Type B pancreatic cell (in vitro differentiated cells): Measurements from ENCODE around the gene RBBP8NL. TPM values are rescaled to one million over a fixed set of nuclear protein-coding genes. Genes with fewer than 3 reads are reported as not detected.

Experiments
- DNase-seq: peaks from one replicate; pipeline ENCODE4 v3.0.0; 2021; ENCODE audit warnings: mixed read lengths; ENCODE audit not compliant: unreplicated experiment; ENCODE audit errors: extremely low spot score
- H3K27ac Mint-ChIP-seq: 2 replicates; pipeline ENCODE4 v1.8.0; 2021; ENCODE audit warnings: mild to moderate bottlenecking, mixed read lengths
- H3K27me3 Mint-ChIP-seq: 2 replicates; pipeline ENCODE4 v1.8.0; 2021; ENCODE audit warnings: mixed read lengths
- H3K36me3 Mint-ChIP-seq: 2 replicates; pipeline ENCODE4 v1.8.0; 2021; ENCODE audit warnings: mixed read lengths
- H3K4me1 Mint-ChIP-seq: one replicate; pipeline ENCODE4 v1.8.0; 2021; ENCODE audit warnings: mixed read lengths; ENCODE audit not compliant: unreplicated experiment
- H3K4me3 Mint-ChIP-seq: 2 replicates; pipeline ENCODE4 v1.8.0; 2021; ENCODE audit warnings: mild to moderate bottlenecking, mixed read lengths
- H3K9me3 Mint-ChIP-seq: 2 replicates; pipeline ENCODE4 v1.8.0; 2021; ENCODE audit warnings: mixed read lengths
- total RNA-seq: library from RNA; stranded (reverse); gene quantifications from 2 replicates; pipeline ENCODE4 v1.2.1, GENCODE V29; 2021; ENCODE audit warnings: low replicate concordance
- TF ChIP-seq, protein P1 (sequence below): fragments of 200-600 bp; sonication (generic); conservative IDR thresholded peaks from 2 replicates; pipeline ENCODE4 v1.5.0; 2021; ENCODE audit warnings: antibody characterized with exemption, mild to moderate bottlenecking

Gene RBBP8NL
- total RNA-seq, 1 donor from 2014 or later, result 7.3 TPM

DNA sequence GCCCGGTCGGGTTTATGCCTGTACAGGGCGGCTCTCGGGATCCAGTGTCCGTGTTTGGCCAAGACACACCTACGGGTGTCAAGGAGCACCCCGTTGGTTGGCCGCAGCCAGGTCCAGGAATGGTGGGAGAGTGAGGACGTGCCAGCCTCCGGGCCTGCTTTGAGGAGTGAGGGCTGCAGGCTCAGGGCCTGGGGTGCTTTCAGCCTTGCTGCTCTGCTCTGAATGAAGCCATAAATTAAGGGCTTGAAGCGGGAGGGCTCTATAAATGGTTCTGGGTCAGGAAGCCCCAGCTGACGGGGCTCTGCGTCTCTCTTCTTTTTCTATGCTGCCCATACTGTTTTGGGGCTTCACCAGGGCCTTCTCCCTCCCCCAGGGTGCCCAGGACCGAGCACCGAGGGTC, 33.3 kb upstream of the RBBP8NL start:
- Mint-ChIP-seq H3K4me3 (no peak overlapping the region), H3K4me1 (peaks cover 12% of the 10 kb centered on the region), H3K27me3 (peaks cover 5% of the 10 kb centered on the region), H3K36me3 (no peaks in the 10 kb centered on the region), H3K27ac (no peak overlapping the region), H3K9me3 (no peaks in the 10 kb centered on the region)
- DNase-seq, result no peak
- TF ChIP-seq, protein P1, sequence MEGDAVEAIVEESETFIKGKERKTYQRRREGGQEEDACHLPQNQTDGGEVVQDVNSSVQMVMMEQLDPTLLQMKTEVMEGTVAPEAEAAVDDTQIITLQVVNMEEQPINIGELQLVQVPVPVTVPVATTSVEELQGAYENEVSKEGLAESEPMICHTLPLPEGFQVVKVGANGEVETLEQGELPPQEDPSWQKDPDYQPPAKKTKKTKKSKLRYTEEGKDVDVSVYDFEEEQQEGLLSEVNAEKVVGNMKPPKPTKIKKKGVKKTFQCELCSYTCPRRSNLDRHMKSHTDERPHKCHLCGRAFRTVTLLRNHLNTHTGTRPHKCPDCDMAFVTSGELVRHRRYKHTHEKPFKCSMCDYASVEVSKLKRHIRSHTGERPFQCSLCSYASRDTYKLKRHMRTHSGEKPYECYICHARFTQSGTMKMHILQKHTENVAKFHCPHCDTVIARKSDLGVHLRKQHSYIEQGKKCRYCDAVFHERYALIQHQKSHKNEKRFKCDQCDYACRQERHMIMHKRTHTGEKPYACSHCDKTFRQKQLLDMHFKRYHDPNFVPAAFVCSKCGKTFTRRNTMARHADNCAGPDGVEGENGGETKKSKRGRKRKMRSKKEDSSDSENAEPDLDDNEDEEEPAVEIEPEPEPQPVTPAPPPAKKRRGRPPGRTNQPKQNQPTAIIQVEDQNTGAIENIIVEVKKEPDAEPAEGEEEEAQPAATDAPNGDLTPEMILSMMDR, result no peak

DNA sequence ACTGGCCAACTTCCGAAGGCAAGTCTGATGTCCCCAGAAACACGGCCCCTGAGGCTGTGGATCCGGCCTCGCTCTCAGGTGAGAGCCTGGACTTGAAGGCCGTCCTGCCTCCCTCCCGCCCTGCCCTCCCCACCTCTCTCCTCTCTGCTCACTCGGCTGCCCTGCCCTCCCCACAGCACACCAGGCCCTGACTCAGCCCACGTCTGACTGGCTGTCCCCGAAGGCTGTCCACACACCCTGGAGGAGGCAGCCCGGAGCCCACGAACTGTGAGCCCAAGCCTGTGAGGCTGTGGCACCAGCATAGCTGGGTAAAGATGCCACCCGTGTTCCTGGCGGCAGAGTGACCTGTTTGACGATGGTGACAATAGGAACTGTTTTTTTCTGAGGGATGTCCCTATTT, 32.1 kb upstream of the RBBP8NL start:
- H3K4me3 Mint-ChIP-seq, result no peak overlapping the region
- peaks cover 22% of the 10 kb centered on the region for H3K4me1 Mint-ChIP-seq
- TF ChIP-seq, protein P1, result no peak
- H3K27ac Mint-ChIP-seq, result no peak overlapping the region
- no peaks in the 10 kb centered on the region for H3K9me3 Mint-ChIP-seq
- H3K27me3 Mint-ChIP-seq, result peaks cover 5% of the 10 kb centered on the region
- no peaks in the 10 kb centered on the region for H3K36me3 Mint-ChIP-seq
- no peak for DNase-seq

DNA sequence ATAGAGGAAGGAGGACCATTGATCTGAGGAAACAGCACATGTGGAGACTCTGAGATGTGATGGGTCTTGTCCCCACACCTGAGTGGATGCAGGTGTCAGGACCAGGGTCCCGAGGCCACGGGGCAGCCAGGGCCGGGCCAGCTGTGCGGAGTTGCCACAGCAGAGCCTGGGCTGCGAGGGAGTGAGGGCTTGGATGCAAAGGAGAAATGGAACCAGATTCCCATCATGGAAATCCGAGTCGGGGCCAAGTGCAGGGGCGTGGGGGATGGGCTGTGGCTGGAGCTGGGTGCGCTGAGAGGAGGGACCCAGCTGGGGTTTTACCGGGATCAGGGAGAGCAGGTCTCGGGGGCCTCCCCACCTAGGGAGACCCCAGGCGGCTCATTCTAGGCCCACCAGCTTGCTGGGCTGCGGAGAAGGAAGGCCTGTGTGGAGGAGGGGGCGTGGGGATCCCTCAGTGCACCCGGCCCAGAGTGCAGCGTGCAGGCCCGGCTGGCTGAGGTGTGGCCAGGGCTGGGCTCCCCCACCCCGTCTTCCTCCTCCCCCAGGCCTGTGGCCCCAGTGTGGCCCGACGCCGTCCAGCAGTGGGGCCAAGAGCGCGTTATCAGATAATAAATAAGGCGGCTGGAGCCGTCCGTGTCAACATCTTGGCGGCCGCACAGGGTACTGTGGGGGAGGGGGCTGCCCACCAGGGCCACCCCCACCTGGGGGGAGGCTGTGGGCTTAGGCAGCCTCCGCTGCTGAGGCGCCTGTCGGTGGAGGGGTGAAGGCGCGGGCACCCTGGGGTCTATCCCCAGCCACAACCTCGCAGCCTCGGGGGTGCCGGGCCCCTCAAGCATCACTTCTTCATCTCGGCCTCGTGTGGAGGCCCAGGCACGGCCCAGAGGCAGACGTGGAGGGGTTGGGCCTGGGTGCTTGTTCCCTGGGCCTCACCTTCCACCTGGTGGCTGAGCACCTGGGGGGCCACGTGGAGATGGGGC, 31.2 kb upstream of the RBBP8NL start:
- Mint-ChIP-seq H3K4me1 (peaks cover 22% of the 10 kb centered on the region), H3K27ac (no peak overlapping the region)

DNA sequence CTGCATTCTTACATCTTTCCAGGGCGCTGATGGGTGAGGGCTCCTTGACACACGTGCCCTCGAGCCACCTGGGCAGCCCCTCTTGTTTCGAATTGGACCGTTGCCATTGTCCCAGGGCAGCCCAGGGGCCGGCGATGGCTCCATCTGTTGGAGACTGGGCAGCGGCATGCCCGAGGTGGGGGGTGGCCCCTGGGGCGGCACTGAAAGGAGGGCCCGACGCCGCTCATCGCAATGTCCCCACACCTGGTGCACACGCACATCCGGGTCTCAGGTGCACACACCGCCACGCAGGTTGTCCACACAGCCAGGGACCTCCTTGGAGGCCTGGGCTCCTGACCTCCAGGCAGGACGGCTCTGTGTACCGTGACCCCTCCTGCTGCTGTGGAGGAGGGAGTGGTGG, 30.5 kb upstream of the RBBP8NL start:
- peaks cover 22% of the 10 kb centered on the region for H3K4me1 Mint-ChIP-seq
- H3K27ac Mint-ChIP-seq, result peak overlapping the region; percentile 69
- H3K27me3 Mint-ChIP-seq, result peaks cover 5% of the 10 kb centered on the region
- DNase-seq, result no peak
- TF ChIP-seq, protein P1, result no peak
- H3K36me3 Mint-ChIP-seq, result no peaks in the 10 kb centered on the region
- no peak overlapping the region for H3K4me3 Mint-ChIP-seq
- H3K9me3 Mint-ChIP-seq, result no peaks in the 10 kb centered on the region

More for the DNA sequence above, 31.2 kb upstream of the RBBP8NL start:
- TF ChIP-seq, protein P1, result no peak
- no peak for DNase-seq
- Mint-ChIP-seq H3K27me3 (peaks cover 5% of the 10 kb centered on the region), H3K36me3 (no peaks in the 10 kb centered on the region), H3K9me3 (no peaks in the 10 kb centered on the region), H3K4me3 (no peak overlapping the region)

DNA sequence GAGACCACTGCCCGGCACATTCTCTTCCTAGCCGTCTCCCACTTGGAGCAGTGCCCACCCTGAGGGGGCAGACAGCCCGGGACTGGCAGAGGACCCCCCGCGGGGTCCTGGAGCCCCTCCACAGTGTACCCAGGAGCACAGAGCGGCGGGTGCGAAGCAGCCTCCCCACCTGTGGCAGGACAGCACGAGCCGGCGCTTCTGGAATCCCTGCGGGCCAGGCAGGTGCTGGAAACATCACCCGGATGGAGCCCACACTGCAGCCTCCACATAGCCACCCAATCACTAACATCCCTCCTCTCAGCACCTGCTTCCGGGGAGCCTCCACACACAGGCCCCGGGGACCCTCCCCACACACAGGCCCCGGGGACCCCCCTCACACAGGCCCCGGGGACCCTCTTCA, 29.8 kb upstream of the RBBP8NL start:
- Mint-ChIP-seq H3K27ac (peak overlapping the region; percentile 69), H3K36me3 (no peaks in the 10 kb centered on the region), H3K27me3 (peaks cover 5% of the 10 kb centered on the region), H3K4me3 (no peak overlapping the region), H3K9me3 (no peaks in the 10 kb centered on the region), H3K4me1 (peaks cover 22% of the 10 kb centered on the region)
- TF ChIP-seq, protein P1, result no peak
- no peak for DNase-seq
